ENCODE results near the gene BICDL1.
"Not testable (repeated sequence)": the region's sequence is repeated elsewhere in the genome, so short reads cannot be mapped to it uniquely, and the experiment has no call there.

The BICDL1 gene, protein sequence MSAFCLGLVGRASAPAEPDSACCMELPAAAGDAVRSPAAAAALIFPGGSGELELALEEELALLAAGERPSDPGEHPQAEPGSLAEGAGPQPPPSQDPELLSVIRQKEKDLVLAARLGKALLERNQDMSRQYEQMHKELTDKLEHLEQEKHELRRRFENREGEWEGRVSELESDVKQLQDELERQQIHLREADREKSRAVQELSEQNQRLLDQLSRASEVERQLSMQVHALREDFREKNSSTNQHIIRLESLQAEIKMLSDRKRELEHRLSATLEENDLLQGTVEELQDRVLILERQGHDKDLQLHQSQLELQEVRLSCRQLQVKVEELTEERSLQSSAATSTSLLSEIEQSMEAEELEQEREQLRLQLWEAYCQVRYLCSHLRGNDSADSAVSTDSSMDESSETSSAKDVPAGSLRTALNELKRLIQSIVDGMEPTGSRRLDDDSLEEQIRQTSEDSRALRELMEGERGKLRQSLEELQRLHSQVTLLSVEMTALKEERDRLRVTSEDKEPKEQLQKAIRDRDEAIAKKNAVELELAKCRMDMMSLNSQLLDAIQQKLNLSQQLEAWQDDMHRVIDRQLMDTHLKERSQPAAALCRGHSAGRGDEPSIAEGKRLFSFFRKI

DNA sequence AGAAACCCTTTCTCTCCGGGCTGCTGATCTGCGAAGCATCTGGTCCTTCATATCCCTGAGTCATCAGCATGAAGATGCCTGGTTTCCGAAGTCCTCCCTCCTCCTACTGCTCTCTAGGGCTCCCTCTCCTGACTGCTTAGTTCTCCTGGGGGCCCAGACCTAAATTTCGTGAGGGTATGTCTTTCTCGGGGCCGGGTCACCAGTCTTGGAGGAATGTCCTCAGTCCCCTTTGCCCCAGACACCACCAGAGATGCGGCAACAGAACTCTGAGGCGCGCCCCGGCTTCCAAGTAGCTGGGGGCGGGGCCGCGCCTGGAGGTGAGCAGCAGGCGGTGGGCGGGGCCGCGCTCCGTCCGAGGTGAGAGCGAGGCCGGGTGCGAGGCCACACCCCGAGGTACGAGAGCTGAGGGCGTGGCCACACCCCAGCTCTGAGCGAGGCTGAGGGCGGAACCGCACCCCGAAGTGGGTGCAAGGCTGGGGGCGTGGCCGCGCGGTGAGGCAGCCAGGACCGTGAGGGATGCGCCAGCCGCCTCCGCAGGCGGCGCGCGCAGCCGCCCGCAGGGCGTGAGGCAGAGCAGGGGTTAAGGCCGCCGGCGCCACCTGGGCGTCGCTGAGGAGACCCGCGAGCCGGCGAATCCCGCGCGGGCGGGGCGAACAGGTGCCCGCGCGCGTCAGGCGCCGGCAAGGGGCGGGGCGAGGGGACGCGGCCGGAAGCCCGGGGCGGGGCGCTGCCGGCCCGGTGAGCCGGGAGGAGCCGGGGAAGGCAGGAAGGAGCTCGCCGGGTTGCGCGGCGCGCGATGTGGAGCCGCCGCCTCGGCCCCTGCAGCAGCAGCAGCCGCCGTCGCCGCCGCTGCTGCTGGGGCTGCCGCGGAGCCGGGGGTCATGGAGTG is at the start of gene BICDL1:
TSS of gene BICDL1 (plus strand) at position 765 of the 889 bp plus-strand sequence. CDS start 633 bp downstream, outside the sequence.
- DNase-seq (ENCODE audit: low spot score), result peak; percentile 98

DNA sequence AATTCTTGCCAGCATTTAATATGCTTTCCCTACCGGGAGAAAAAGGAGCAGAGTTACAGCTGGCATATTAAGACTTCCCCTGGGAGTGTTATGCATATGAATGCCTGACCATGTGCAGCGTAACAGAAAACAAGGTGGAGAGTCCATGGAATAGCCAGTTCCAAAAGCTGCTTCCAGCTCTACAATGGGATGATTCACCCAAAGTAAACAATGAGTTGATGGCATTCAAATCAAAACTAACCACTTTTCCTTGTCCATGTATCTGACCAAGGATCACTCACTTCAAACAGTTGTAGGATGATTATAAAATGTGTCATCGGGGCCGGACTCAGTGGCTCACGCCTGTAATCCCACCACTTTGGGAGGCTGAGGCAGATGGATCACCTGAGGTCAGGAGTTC is 48.1 kb upstream of the BICDL1 start:
- no peak for DNase-seq (ENCODE audit: low spot score)

DNA sequence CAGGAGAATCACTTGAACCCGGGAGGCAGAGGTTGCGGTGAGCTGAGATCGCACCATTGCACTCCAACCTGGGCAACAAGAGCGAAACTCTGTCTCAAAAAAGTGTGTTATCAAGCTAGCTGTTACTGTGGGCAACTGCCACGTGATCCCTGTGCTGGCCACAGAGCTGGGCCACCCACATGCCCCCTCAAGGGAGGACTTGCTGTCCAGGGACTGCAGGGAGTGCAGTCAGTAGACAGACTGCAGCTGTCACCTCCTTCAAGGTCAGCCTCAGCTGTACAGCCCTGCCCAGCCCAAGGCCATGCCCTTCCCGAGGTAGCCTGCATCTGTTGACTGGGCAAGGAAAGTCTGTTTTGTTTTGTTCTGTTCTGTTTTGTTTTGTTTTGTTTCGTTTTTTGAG is 46.6 kb upstream of the BICDL1 start:
- no peak for DNase-seq (ENCODE audit: low spot score)

DNA sequence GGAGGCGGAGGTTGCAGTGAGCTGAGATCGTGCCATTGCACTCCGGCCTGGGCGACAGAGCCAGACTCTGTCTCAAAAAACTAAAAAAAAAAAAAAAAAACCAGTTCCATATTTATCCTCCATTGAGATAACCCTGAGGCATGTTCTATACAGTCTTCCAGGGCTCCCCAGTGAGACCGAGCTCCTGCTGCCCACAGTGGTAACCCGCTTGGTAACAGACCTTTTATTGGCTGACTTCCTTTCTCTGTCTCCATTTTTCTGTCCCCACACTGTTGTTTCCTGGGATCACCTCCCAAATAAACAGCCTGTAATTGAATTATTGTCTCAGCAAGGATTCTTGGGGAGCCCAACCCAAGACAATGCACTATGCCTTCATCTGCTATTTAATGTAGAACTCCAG is 42.8 kb upstream of the BICDL1 start:
- DNase-seq (ENCODE audit: low spot score), result no peak

DNA sequence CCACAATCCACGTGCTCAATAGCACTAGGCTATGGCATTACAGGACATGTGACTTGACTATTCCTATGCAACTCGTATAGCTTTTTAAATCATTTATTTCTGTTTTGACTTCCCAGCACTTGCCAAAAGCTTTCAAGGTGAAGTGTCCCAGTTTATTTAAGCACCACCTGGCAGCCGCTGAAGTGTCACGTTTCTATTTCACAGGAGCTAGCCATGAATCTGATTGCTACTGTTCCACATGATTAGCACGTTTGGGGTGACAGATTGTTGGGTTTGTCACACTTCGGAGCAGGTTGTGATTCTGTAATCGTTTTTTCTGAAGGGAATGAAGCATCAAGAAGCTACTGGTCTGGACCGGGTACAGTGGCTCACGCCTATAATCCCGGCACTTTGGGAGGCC is 39.9 kb upstream of the BICDL1 start:
- no peak for DNase-seq (ENCODE audit: low spot score)

DNA sequence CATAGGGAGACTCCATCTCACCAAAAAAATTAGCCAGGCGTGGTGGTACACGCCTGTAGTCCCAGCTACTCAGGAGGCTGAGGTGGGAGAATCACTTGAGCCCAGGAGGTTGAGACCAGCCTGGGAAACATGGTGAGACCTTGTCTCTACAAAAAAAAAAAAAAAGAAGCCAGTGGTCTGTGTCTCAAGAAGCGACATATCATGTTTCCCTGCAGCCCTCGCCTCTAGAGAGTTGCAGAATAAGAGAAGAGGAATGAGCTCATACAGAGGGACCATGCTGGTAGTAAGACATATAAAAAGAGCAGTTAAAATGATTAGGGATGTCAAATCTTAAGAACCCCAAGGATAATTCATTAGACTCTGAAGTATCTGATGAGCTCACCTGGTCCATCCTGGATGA is 39.4 kb upstream of the BICDL1 start:
- DNase-seq (ENCODE audit: low spot score), result no peak

DNA sequence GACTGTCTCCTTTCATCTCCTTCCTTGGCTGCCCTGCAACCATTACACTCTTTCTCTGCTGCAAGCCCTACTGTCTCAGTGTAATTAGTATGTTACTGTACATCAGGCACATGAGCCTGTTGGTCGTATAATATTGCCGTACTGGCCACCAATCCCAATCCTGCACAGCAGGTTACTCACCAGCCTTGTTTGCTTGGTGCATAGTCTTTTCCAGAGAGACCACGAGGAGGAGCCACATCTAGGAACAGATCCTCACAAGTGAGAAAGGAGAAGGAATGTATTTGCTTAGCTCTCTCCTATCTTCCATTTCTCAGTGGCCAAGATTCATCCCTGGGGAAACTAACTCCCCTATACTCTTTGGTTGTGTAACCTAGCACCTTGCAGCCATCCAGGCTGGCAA is 33.0 kb upstream of the BICDL1 start:
- no peak for DNase-seq (ENCODE audit: low spot score)

DNA sequence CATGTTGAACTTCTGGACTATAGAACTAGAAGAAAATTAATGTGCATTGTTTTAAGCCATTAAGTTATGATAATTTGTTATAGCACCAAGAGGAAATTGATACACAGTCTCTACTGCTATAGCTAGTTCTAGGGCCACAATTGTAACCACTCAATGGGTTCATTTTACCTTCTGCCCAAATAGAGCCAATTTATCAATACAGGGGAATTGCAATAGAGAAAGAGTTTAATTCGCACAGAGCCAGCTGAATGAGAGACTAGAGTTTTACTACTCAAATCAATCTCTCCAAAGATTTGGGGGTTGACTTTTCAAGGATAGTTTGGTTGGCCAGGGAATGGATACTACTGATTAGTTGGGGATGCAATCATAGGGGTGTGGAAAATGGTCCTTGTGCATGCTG is 31.9 kb upstream of the BICDL1 start:
- DNase-seq (ENCODE audit: low spot score), result no peak

DNA sequence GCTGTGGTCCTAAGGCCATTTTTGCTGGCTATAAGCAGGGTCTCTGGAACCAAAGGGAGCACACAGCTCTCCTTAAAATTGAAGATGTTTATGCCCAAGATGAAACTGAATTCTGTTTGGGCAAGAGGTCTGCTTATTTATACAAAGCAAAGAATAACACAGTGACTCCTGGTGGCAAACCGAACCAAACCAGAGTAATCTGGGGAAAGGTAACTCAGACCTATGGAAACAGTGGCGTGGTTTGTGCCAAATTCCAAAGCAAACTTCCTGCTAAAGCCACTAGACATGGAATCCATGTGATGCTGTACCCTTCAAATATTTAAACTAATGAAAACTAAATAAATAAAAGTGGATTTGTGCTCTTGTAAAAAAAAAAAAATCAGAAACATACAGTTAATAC is 29.6 kb upstream of the BICDL1 start:
- no peak for DNase-seq (ENCODE audit: low spot score)

DNA sequence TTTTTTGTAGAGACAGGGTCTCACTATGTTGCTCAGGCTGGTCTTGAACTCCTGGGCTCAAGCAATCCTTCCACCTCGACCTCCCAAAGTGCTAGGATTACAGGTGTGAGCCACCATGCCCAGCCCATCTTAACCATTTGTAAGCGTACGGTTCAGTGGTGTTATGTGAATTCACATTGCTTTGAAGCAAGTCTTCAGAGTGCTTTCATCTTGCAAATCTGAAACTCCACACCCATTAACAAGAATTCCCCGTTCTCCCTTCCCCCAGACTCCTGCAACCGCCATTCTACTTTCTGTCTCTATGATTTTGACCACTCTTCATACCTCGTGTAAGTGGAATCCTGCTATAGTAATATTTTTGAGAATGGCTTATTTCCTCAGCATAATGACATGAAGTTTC is 24.9 kb upstream of the BICDL1 start:
- no peak for DNase-seq (ENCODE audit: low spot score)

DNA sequence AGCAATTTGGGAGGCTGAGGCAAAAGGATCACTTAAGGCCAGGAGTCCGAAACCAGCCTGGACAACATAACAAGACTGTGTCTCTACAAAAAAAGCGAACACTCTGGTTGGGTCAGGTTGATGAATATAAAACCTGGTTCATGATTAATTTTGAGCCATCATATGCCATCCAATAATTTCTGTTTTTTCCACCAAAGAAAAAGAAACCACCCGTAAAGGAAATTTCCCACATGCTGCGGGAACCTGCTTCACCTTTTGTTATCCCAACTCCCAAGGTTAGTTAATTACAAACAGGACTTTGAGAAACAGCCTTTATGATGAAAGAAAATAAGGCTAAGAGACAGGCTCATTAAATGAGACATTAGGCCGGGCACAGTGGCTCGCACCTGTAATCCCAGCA is 24.1 kb upstream of the BICDL1 start:
- DNase-seq (ENCODE audit: low spot score), result no peak

DNA sequence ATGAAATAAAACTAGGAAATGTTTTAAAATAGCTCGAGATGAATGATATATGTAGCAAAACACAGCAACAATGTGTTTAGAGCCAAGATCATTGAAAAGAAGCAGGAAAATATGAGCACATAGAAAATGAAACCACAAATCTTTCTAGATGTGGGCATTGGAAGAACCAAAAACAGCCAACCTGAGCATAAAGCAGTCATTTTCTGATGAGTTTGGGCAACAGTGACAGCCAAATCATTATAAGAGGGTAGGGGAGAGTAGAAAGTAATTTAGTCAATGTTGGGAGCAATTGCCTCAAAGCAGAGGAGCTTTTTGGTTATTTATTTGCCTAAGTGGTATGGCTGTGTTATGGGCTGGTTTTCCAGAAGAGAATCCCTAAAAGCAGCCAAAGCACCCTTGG is 8.8 kb upstream of the BICDL1 start:
- DNase-seq (ENCODE audit: low spot score), result no peak

DNA sequence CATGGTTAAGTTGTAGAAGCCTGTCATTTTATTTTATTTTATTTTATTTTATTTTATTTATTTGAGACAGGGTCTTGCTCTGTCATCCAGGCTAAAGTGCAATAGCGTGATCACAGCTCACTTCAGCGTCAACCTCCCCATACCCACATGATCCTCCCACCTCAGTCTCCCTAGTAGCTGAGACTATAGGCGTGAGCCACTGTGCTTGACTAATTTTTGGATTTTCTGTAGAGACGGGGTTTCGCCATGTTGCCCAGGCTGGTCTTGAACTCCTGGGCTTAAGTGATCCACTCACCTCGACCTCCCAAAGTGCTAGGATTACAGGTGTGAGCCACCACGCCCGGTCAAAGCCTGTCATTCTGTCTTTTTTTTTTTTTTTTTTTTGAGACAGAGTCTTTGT is 8.3 kb upstream of the BICDL1 start:
- not testable (repeated sequence) for DNase-seq (ENCODE audit: low spot score)

DNA sequence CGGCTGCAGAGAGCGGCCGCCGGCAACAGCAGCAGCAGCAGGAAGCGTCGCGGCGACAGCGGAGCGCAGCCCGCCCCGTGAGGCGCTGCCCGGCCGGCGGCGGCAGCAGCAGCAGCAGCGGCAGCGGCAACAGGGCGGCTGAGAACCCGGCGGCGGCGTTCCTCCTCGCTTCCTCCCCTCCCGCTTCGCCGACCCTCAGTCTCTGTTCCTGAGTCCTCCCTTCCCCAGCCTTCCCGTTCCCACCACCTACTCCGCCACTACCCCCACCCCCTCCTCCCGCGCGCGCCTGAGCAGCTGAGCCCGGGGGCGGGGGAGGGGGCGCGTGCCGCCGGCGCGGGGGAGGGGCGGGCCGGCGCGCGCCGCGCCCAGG is 310 bp downstream of the BICDL1 start:
- DNase-seq (ENCODE audit: low spot score), result no peak

DNA sequence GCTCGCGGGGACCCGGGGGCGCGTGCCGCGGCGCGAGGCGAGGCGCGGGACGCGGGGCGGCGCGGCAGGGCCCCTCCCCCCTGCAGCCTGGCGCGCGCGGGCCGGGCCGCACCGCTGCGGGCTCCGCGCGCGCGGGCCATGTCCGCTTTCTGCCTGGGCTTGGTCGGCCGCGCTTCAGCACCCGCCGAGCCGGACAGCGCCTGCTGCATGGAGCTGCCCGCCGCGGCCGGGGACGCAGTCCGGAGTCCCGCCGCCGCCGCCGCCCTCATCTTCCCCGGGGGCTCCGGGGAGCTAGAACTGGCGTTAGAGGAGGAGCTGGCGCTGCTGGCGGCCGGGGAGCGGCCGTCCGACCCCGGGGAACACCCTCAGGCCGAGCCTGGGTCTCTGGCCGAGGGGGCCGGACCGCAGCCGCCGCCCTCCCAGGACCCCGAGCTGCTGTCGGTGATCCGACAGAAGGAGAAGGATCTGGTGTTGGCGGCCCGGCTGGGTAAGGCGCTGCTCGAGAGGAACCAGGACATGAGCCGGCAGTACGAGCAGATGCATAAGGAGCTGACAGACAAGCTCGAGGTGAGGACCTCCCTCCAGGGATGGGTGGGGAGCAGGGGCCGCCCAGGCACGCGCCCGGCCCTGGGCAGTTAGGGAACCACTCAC is 820 bp downstream of the BICDL1 start:
- peak; percentile 62 for DNase-seq (ENCODE audit: low spot score)

DNA sequence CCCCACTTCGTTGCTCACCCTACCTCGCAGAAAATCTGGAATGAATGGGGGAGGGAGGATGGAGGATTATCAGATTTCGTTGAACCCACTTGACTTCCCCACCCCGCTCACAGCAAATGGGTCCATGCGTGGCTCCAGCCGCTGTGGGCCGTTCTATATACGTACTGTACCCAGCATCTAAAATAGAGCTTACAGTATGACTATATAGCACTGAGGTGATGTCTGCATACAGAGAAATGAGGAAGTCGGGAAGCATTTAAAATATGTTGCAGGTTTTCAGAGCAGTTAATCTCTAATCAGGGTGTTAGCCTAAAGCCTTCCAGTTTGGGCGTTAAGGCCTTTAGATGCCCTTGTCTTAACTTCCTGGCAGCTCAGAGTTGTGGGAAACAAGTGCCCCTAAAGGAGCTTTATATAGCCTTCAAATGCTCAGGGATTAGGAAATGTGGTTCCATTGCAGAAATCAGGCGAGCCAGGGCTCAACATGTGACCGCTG is 1.4 kb downstream of the BICDL1 start:
- no peak for DNase-seq (ENCODE audit: low spot score)

DNA sequence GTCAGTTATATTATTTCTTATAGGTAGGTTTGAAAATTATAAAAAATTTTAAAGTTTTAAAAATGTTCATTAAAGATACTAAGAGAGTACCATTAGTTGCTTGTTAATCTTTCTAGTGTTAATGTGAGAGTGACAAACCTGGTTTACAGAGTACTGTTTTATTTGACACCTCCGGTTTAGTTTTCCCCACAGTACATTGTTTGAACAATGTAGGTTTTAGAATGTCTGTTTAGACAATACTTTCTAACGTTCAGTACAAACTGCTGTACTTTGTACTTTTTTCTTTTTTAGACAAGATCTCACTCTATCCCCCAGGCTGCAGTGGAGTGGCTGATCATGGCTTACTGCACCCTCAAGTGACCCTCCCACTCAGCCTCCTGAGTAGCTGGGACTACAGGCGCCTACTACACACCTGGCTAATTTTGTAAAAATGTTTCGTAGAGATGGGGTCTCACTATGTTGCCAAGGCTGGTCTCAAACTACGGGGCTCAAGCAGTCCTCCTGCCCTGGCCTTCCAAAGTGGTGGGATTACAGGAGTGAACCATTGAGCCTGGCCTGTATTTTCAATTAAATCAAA is 3.2 kb downstream of the BICDL1 start:
- DNase-seq (ENCODE audit: low spot score), result no peak

DNA sequence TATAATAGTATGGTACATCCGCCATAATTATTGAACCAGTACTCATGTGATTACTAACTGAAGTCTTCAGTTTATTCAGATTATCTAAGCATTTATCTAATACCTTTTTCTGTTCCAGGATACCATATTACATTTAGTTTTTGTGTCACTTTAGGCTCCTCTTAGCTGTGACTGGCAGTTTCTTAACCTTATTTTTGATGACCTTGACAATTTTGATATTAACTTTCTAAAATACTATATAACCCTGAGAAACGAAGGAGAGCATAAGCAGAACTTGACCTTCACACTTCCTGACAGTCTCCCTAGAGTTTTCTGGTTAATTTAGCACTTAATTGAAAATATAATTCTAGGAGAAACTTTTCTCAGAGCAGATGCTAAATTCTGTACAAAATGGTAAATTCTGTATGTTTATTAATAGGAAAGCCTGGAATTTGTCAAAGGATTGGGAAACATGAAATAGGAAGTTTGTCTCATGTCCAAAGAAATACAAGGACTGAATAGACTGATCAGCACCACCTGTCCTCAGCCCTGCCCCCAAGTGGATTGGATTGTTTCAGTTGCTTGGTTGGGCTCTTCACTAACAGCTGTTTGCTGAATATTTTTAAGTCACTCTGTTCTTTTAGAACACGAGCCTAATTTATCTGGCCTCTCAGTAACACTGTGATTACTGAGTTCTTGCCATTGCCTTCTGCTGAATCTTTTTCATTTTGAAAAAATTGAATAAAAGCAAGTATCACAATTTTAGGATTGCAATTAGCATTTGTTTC is 6.0 kb downstream of the BICDL1 start:
- DNase-seq (ENCODE audit: low spot score), result no peak

DNA sequence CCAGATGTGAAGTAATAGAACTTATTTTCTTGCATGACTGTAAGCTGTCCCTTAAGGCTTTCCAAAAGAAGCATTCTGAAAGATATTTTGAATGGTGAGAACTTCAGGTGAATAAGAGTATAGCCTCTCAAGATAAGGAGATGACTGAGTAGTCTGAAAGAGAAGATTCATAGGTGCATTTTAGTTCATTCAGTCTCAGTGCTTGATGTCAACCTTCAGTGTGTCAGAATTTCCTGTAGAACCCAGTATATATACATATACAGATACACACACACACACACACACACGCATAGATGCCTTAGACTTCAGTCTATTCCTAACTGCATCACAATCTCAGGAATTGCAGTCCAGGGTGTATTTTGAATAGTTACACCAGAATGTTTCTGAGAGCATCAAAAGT is 7.4 kb downstream of the BICDL1 start:
- no peak for DNase-seq (ENCODE audit: low spot score)

DNA sequence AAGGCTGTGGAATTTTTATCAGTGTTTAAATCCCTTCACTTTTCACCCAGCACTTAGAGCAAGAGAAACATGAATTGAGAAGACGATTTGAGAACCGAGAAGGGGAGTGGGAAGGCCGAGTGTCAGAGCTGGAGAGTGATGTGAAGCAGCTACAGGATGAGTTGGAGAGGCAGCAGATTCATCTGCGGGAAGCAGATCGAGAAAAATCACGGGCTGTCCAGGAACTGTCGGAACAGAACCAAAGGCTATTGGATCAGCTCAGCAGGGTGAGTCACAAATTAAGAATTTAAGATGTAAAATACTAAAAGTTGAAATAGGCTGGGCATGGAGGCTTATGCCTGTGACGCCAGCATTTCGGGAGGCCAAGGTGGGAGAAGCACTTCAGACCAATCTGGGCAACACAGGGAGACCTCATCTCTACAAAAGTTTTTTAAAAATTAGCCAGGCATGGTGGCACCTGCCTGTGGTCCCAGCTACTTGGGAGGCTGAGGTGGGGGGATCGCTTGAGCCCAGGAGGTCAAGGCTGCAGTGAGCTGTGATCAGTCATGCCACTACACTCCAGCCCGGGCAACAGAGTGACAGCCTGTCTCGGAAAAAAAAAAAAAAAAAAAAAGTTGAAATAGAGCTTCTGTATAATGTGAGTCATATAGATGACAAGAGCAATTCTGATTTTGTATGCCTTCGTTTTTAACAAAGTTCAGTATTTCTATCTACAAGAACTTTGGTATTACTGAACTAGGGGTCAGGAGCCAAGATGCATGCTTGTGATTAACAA is 9.6 kb downstream of the BICDL1 start:
- no peak for DNase-seq (ENCODE audit: low spot score)

Measured in CD4-positive, alpha-beta T cell treated with Interleukin-15 for 4 hours (primary cell).